Neuronal stem cell (in vitro differentiated cells): Measurements from ENCODE around the gene TIMM17A.
A peak's percentile ranks its signal among the peaks of the same experiment; 100 is the strongest.

ENCODE experiments used
- DNase-seq: peaks from one replicate; pipeline ENCODE4 v3.0.0-alpha.2; 2013; ENCODE audit warnings: low spot score
- H2AFZ ChIP-seq: one replicate; pipeline ENCODE4 v1.6.1; 2013; ENCODE audit warnings: mild to moderate bottlenecking, low read length, inconsistent platforms
- H2AK5ac ChIP-seq: 2 replicates; pipeline ENCODE4 v1.6.1; 2013; ENCODE audit warnings: low read depth, mild to moderate bottlenecking, inconsistent platforms, low read length, moderate library complexity, mixed read lengths
- H2BK120ac ChIP-seq: 2 replicates; pipeline ENCODE4 v1.6.1; 2013; ENCODE audit warnings: low read depth, mild to moderate bottlenecking, inconsistent platforms, low read length, moderate library complexity, mixed read lengths
- H2BK12ac ChIP-seq: one replicate; pipeline ENCODE4 v1.6.1; 2013; ENCODE audit warnings: low read length, inconsistent platforms
- H2BK15ac ChIP-seq: 2 replicates; pipeline ENCODE4 v1.6.1; 2013; ENCODE audit warnings: mild to moderate bottlenecking, low read length, inconsistent platforms, mixed read lengths
- H2BK5ac ChIP-seq: one replicate; pipeline ENCODE4 v1.6.1; 2013; ENCODE audit warnings: inconsistent platforms, mild to moderate bottlenecking, low read length, moderate library complexity
- H3K14ac ChIP-seq: one replicate; pipeline ENCODE4 v1.6.1; 2013; ENCODE audit warnings: low read length, inconsistent platforms
- H3K18ac ChIP-seq: 2 replicates; pipeline ENCODE4 v1.6.1; 2013; ENCODE audit warnings: low read length, inconsistent platforms
- H3K23ac ChIP-seq: 2 replicates; pipeline ENCODE4 v1.6.1; 2013; ENCODE audit warnings: low read depth, mild to moderate bottlenecking, mixed read lengths, low read length, inconsistent platforms; ENCODE audit not compliant: poor library complexity
- H3K27ac ChIP-seq: replicated peaks from 3 replicates; pipeline ENCODE4 v1.5.1; 2013; ENCODE audit warnings: low read length, inconsistent platforms
- H3K27me3 ChIP-seq, 3 experiments: 2 replicates each; pipeline ENCODE4 v1.6.1; 2013; ENCODE audit warnings: low read length in 3 of 3, mild to moderate bottlenecking in 2 of 3, inconsistent platforms in 1 of 3, low read depth in 1 of 3, mixed read lengths in 1 of 3, moderate library complexity in 1 of 3; ENCODE audit not compliant: control insufficient read depth in 3 of 3, insufficient read depth in 3 of 3
- H3K36me3 ChIP-seq, 2 donors: replicated peaks in 1 of 2; 2 replicates each; pipeline ENCODE4 v1.6.1; 2013; ENCODE audit warnings: low read length in 2 of 2; ENCODE audit not compliant: control insufficient read depth in 2 of 2, insufficient read depth in 2 of 2
- H3K4ac ChIP-seq: 2 replicates; pipeline ENCODE4 v1.6.1; 2013; ENCODE audit warnings: inconsistent platforms, mild to moderate bottlenecking, low read length, moderate library complexity
- H3K4me1 ChIP-seq, 2 donors: 1 replicate in 1 of 2; 2 replicates in 1 of 2; pipeline ENCODE4 v1.6.1; 2013; ENCODE audit warnings: low read length in 2 of 2, low read depth in 1 of 2; ENCODE audit not compliant: control insufficient read depth in 2 of 2, insufficient read depth in 1 of 2
- H3K4me2 ChIP-seq: one replicate; pipeline ENCODE4 v1.6.1; 2013; ENCODE audit warnings: mild to moderate bottlenecking, low read length, inconsistent platforms; ENCODE audit not compliant: insufficient read depth, poor library complexity, severe bottlenecking
- H3K4me3 ChIP-seq, 2 donors: 2 replicates each; pipeline ENCODE4 v1.5.1; 2013; ENCODE audit warnings: low read length in 2 of 2, mild to moderate bottlenecking in 2 of 2, inconsistent platforms in 1 of 2, moderate library complexity in 1 of 2
- H3K79me1 ChIP-seq: one replicate; pipeline ENCODE4 v1.6.1; 2013; ENCODE audit warnings: low read depth, mild to moderate bottlenecking, inconsistent platforms, low read length, moderate library complexity
- H3K9ac ChIP-seq: one replicate; pipeline ENCODE4 v1.6.1; 2013; ENCODE audit warnings: mild to moderate bottlenecking, low read depth, low read length, inconsistent platforms; ENCODE audit not compliant: poor library complexity
- H3K9me3 ChIP-seq, 2 donors: replicated peaks in 1 of 2; 2 replicates each; pipeline versions ENCODE3 to v1.6.1; 2013; ENCODE audit warnings: low read length in 2 of 2, mild to moderate bottlenecking in 2 of 2, inconsistent platforms in 1 of 2, low read depth in 1 of 2, mixed read lengths in 1 of 2, moderate library complexity in 1 of 2; ENCODE audit not compliant: control insufficient read depth in 2 of 2, insufficient read depth in 1 of 2
- H4K8ac ChIP-seq: one replicate; pipeline ENCODE4 v1.6.1; 2013; ENCODE audit warnings: low read depth, mild to moderate bottlenecking, inconsistent platforms, low read length, moderate library complexity
- H4K91ac ChIP-seq: one replicate; pipeline ENCODE4 v1.6.1; 2013; ENCODE audit warnings: low read length, low read depth, mild to moderate bottlenecking, inconsistent platforms; ENCODE audit not compliant: poor library complexity
- WGBS, 2 donors: extraction: QIAGEN DNeasy Blood & Tissue Kit; methylation state at CpG; one replicate each; pipeline ENCODE4 v1.1.7; 2013; ENCODE audit warnings: missing lambda C conversion rate in 2 of 2, mixed read lengths in 1 of 2; ENCODE audit not compliant: insufficient read length in 2 of 2, insufficient replicate concordance in 1 of 2; ENCODE audit errors: extremely low coverage in 2 of 2; 5-methylcytosine and 5-hydroxymethylcytosine counted together

Gene TIMM17A

DNA sequence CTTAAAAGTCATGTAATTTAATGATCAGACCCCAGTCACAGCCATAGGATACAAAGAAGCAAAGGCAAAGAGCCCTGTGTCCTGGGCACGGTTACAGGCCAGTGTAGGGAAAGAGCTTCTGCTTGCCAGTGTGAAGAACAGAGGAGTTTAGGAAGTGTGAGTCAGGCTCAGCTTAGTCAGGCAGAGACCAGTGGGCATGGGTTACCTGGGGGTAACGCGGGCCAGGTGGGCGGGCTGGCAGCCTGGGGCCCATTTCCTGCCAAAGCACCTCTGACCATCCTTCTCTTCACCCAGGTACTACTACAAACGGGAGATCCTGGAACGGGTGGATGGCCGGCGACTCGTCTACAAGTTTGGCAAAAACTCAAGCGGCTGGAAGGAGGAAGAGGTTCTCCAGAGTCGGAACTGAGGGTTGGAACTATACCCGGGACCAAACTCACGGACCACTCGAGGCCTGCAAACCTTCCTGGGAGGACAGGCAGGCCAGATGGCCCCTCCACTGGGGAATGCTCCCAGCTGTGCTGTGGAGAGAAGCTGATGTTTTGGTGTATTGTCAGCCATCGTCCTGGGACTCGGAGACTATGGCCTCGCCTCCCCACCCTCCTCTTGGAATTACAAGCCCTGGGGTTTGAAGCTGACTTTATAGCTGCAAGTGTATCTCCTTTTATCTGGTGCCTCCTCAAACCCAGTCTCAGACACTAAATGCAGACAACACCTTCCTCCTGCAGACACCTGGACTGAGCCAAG lies 59.8 kb downstream of the TIMM17A start:
- Histone ChIP-seq H3K4ac (no peak overlapping the region), H2BK15ac (no peak overlapping the region), H4K91ac (no peak overlapping the region), H3K36me3 (peaks cover 0 to 2% of the 10 kb centered on the region in 2 donors), H3K14ac (no peak overlapping the region), H2AFZ (no peak overlapping the region), H3K18ac (no peak overlapping the region), H2BK120ac (no peak overlapping the region), H3K4me2 (no peak overlapping the region), H3K79me1 (no peaks in the 10 kb centered on the region), H3K23ac (no peak overlapping the region), H2BK5ac (no peak overlapping the region), H3K4me3 (no peak overlapping the region), H3K4me1 (peaks cover 5 to 25% of the 10 kb centered on the region in 2 donors), H2BK12ac (peak overlapping the region; percentile 30), H3K27me3 (peaks cover 0 to 40% (median 0%) of the 10 kb centered on the region in 3 experiments), H3K9me3 (no peaks in the 10 kb centered on the region), H3K27ac (no peak overlapping the region), H2AK5ac (no peak overlapping the region), H3K9ac (no peak overlapping the region), H4K8ac (no peak overlapping the region)
- no CpG with 5 or more reads among the region's 17 CpGs for WGBS, 2 donors
- DNase-seq: no peak

DNA sequence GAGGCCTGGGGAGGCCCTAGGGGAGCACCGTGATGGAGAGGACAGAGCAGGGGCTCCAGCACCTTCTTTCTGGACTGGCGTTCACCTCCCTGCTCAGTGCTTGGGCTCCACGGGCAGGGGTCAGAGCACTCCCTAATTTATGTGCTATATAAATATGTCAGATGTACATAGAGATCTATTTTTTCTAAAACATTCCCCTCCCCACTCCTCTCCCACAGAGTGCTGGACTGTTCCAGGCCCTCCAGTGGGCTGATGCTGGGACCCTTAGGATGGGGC lies 60.3 kb downstream of the TIMM17A start:
- Histone ChIP-seq H3K4me1 (peaks cover 0 to 24% of the 10 kb centered on the region in 2 donors), H2BK5ac (no peak overlapping the region), H2BK15ac (no peak overlapping the region), H3K4ac (no peak overlapping the region), H2BK12ac (peak overlapping the region; percentile 30), H3K9ac (no peak overlapping the region), H3K4me3 (no peak overlapping the region), H3K14ac (no peak overlapping the region), H3K79me1 (no peaks in the 10 kb centered on the region), H4K8ac (no peak overlapping the region), H3K36me3 (peaks cover 0 to 2% of the 10 kb centered on the region in 2 donors), H3K4me2 (no peak overlapping the region), H2BK120ac (no peak overlapping the region), H3K18ac (no peak overlapping the region), H4K91ac (no peak overlapping the region), H2AK5ac (no peak overlapping the region), H3K9me3 (no peaks in the 10 kb centered on the region), H3K23ac (no peak overlapping the region), H3K27ac (no peak overlapping the region), H2AFZ (no peak overlapping the region), H3K27me3 (peaks cover 0 to 40% (median 0%) of the 10 kb centered on the region in 3 experiments)
- no peak for DNase-seq
- no CpG with 5 or more reads among the region's 3 CpGs for WGBS, 2 donors

DNA sequence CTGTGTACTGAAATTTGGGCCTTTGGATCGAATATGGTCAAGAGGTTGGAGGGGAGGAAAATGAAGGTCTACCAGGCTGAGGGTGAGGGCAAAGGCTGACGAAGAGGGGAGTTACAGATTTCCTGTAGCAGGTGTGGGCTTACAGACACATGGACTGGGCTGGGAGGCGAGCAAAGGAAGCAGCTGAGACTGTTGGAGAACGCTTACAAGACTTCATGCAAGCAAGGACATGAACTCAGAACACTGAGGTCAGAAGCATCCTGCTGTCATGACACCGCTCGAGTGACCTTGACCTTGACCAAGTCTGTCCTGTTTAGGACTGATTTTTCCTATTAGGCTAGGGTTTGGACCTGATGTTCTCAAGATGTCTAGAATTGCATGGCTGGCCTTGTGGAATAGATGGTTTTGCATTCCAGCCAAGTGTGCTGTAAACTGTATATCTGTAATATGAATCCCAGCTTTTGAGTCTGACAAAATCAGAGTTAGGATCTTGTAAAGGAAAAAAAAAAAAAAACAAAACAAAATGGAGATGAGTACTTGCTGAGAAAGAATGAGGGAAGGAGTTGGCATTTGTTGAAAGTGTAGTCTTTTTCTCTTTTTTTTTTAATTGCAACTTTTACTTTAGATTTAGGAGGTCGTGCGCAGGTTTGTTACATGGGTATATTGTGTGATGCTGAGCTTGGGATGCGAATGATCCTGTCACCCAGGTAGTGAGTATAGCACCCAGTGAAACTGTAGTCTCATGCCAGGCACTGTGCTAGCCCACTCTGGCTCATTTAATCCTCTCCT lies 60.9 kb downstream of the TIMM17A start:
- no CpG with 5 or more reads among the region's 9 CpGs for WGBS, 2 donors
- Histone ChIP-seq H2AFZ (no peak overlapping the region), H2AK5ac (no peak overlapping the region), H3K9ac (no peak overlapping the region), H3K27ac (no peak overlapping the region), H3K4ac (no peak overlapping the region), H2BK15ac (no peak overlapping the region), H3K18ac (no peak overlapping the region), H3K27me3 (peaks cover 0 to 43% (median 0%) of the 10 kb centered on the region in 3 experiments), H3K14ac (no peak overlapping the region), H3K23ac (no peak overlapping the region), H2BK12ac (no peak overlapping the region), H4K91ac (no peak overlapping the region), H3K79me1 (no peaks in the 10 kb centered on the region), H3K4me2 (no peak overlapping the region), H3K9me3 (no peaks in the 10 kb centered on the region), H2BK120ac (no peak overlapping the region), H3K4me1 (peaks cover 0 to 17% of the 10 kb centered on the region in 2 donors), H3K36me3 (peaks cover 0 to 2% of the 10 kb centered on the region in 2 donors), H2BK5ac (no peak overlapping the region), H4K8ac (no peak overlapping the region), H3K4me3 (no peak overlapping the region)
- DNase-seq: no peak
